Natural killer cell (primary cell): ENCODE data around the gene ZCCHC13. TPM values are rescaled to one million over a fixed set of nuclear protein-coding genes. Genes with fewer than 3 reads are reported as not detected.
A peak's percentile ranks its signal among the peaks of the same experiment; 100 is the strongest.

Experiments used
- ATAC-seq, 3 donors: fragments of 150-1000 bp in 2 of 3; fragments of 200-7000 bp in 1 of 3; cut with Tn5 transposase; 1 replicate in 1 of 3; 2 replicates in 2 of 3; pipeline ENCODE4 v1.10.0; 2021; ENCODE audit warnings: mild to moderate bottlenecking in 2 of 3, moderate library complexity in 2 of 3
- DNase-seq, 2 donors: peaks; one replicate each; pipeline versions ENCODE4 v3.0.0 to v3.0.0-alpha.2; 2013 to 2021; ENCODE audit warnings: mixed read lengths in 1 of 2
- H3K27ac ChIP-seq: one replicate; pipeline ENCODE4 v1.5.1; 2013; ENCODE audit warnings: mild to moderate bottlenecking, low read length
- H3K27me3 ChIP-seq: one replicate; pipeline ENCODE4 v1.6.1; 2013; ENCODE audit warnings: low read length; ENCODE audit not compliant: control insufficient read depth, insufficient read depth
- H3K36me3 ChIP-seq: one replicate; pipeline ENCODE4 v1.6.1; 2013; ENCODE audit warnings: low read length; ENCODE audit not compliant: control insufficient read depth, insufficient read depth
- H3K4me1 ChIP-seq: one replicate; pipeline ENCODE4 v1.6.1; 2013; ENCODE audit warnings: low read length; ENCODE audit not compliant: control insufficient read depth, insufficient read depth
- H3K4me3 ChIP-seq: one replicate; pipeline ENCODE4 v1.5.1; 2013; ENCODE audit warnings: low read length
- H3K9me3 ChIP-seq: one replicate; pipeline ENCODE4 v1.6.1; 2013; ENCODE audit warnings: low read length; ENCODE audit not compliant: control insufficient read depth, insufficient read depth
- H3K27ac Mint-ChIP-seq, 2 donors: one replicate each; pipeline ENCODE4 v1.8.0; 2022; ENCODE audit warnings: mild to moderate bottlenecking in 2 of 2, mixed read lengths in 2 of 2, moderate library complexity in 1 of 2
- H3K27me3 Mint-ChIP-seq, 2 donors: one replicate each; pipeline ENCODE4 v1.8.0; 2022; ENCODE audit warnings: low read depth in 2 of 2, mixed read lengths in 2 of 2
- H3K36me3 Mint-ChIP-seq: one replicate; pipeline ENCODE4 v1.8.0; 2022; ENCODE audit warnings: mixed read lengths
- H3K4me1 Mint-ChIP-seq, 2 donors: one replicate each; pipeline ENCODE4 v1.8.0; 2022; ENCODE audit warnings: mixed read lengths in 2 of 2
- H3K4me3 Mint-ChIP-seq: one replicate; pipeline ENCODE4 v1.8.0; 2022; ENCODE audit warnings: mild to moderate bottlenecking, moderate library complexity, mixed read lengths
- H3K9me3 Mint-ChIP-seq, 2 donors: one replicate each; pipeline ENCODE4 v1.8.0; 2022; ENCODE audit warnings: mixed read lengths in 2 of 2
- WGBS: methylation state at CpG from one replicate; pipeline ENCODE4 v1.1.7; 2013; ENCODE audit warnings: missing lambda C conversion rate; ENCODE audit not compliant: insufficient coverage; 5-methylcytosine and 5-hydroxymethylcytosine counted together
- intact Hi-C: fragments of 100-400 bp; cut with micrococcal nuclease; formaldehyde crosslinking; loops from one replicate; pipeline ENCODE4 v1.14.2; 2022
- total RNA-seq, 4 donors: library from RNA; stranded (reverse); fragments of 120-200 nt in 1 of 4; gene quantifications; one replicate each; pipeline versions ENCODE4 v1.2.3 to v1.2.4, GENCODE V29; 2013 to 2022
- TF ChIP-seq, protein P1 (sequence below): fragments of 200-600 bp; IDR thresholded peaks from one replicate; pipeline ENCODE4 v1.8.0; 2022; ENCODE audit warnings: antibody characterized with exemption

The ZCCHC13 gene
- total RNA-seq, 3 donors from 2014 or later (not counting 1 experiment from before 2014, with no cell fraction given) = not detected

DNA sequence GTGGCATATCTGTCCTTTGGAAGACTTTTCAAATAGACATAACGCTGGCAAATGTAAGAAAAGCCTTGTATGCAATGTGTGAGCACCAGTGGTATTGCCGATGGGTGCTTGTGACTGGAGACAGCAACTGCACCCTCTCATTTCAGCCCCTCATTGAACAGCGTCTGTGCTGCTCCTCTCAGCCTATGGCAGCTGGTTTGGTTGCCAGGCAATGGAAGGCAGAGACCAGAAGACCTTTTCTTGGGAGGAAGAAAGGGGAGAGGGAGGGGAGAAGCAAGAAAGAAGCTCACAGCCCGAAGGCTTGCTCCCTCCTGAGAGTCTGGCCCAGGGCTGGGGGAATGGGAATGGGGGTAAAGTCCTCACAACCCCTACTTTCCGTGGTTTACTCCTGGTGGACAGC lies 20.2 kb downstream of the ZCCHC13 start:
- H3K27ac Mint-ChIP-seq = no peak overlapping the region
- H3K4me3 ChIP-seq = no peak overlapping the region
- ATAC-seq (no peak), DNase-seq (no peak)
- intact Hi-C loops = no loop called here
- no peaks in the 10 kb centered on the region for H3K36me3 ChIP-seq
- H3K27me3 Mint-ChIP-seq = no peaks in the 10 kb centered on the region
- WGBS = 81% methylated on average over 3 of the region's 5 CpGs
- H3K4me3 Mint-ChIP-seq = no peak overlapping the region
- no peaks in the 10 kb centered on the region for H3K4me1 ChIP-seq
- H3K27me3 ChIP-seq = no peaks in the 10 kb centered on the region
- TF ChIP-seq, protein P1, sequence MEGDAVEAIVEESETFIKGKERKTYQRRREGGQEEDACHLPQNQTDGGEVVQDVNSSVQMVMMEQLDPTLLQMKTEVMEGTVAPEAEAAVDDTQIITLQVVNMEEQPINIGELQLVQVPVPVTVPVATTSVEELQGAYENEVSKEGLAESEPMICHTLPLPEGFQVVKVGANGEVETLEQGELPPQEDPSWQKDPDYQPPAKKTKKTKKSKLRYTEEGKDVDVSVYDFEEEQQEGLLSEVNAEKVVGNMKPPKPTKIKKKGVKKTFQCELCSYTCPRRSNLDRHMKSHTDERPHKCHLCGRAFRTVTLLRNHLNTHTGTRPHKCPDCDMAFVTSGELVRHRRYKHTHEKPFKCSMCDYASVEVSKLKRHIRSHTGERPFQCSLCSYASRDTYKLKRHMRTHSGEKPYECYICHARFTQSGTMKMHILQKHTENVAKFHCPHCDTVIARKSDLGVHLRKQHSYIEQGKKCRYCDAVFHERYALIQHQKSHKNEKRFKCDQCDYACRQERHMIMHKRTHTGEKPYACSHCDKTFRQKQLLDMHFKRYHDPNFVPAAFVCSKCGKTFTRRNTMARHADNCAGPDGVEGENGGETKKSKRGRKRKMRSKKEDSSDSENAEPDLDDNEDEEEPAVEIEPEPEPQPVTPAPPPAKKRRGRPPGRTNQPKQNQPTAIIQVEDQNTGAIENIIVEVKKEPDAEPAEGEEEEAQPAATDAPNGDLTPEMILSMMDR = no peak
- no peaks in the 10 kb centered on the region for H3K9me3 ChIP-seq
- no peaks in the 10 kb centered on the region for H3K9me3 Mint-ChIP-seq
- H3K4me1 Mint-ChIP-seq = no peaks in the 10 kb centered on the region
- no peaks in the 10 kb centered on the region for H3K36me3 Mint-ChIP-seq
- H3K27ac ChIP-seq = no peak overlapping the region

DNA sequence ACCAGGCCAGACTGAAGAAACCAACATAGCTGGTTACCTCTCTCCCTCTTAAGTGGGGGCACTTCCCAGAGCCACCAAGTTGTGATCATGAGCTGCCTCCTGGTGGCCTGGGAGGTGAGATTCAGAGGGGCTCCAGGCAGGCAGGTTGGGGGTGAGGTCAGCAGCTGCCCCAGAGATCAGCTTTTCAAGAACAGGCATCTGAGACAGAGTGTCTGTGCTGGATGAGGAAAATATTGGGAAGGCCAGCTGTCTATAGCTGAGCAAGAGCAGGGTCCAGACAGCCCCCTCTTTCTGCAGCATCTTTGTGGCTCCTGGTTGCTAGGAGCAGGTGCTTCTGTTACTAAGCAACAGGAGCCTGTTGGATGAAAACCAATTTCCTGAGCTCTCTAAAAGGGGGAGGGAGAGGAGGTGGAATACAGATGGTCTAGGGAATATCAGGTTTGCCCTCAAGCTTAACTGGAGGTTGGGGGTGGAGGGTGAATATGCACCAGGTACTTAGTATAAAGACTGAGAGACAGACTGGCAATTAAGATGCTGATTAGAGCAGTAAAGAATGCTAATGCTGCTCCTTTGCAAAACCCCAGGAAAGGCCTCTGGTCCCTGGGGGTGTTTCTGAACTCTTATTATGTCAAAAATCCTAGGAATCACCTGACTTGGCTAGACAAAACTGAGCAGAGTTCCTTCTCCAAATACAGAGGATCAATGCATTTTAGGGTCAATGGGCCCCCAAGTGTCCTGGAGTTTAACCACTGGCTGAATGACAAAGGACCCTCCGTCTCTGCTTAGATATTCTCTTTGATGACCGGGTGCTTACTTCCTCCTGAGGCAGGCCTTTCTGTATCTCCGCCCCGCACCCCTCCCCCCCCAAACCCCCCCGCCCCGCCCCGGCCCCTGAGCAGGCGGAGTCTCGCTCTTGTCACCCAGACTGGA lies 21.4 kb downstream of the ZCCHC13 start:
- no peak overlapping the region for H3K4me3 Mint-ChIP-seq
- no CpG with 5 or more reads among the region's 9 CpGs for WGBS
- peak in 1 of 2 donors; percentile 19 for DNase-seq

DNA sequence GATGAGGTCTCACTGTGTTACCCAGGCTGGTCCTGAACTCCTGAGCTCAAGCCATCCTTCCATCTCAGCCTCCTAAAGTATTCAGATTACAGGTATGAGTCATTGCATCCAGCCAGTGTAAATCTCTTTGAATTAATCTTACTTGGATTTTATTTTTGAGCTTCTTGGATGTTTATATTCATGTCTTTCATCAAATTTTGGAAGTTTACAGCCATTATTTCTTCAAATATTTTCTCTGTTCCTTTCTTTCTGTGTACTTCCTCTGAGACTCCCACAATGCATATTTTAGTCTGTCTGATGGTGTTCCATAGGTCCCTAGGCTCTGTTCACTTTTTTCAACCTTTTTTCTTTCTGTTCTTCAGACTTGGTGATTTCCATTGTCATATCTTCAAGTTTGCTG lies 34.9 kb downstream of the ZCCHC13 start:
- Histone ChIP-seq H3K4me3 (no peak overlapping the region), H3K27me3 (no peaks in the 10 kb centered on the region), H3K27ac (no peak overlapping the region), H3K36me3 (no peaks in the 10 kb centered on the region), H3K9me3 (no peaks in the 10 kb centered on the region), H3K4me1 (no peaks in the 10 kb centered on the region)
- intact Hi-C loops = no loop called here
- Mint-ChIP-seq H3K27me3 (peaks cover 7 to 26% of the 10 kb centered on the region in 2 donors), H3K36me3 (no peaks in the 10 kb centered on the region), H3K4me3 (no peak overlapping the region), H3K27ac (no peak overlapping the region), H3K4me1 (peaks cover 0 to 2% of the 10 kb centered on the region in 2 donors), H3K9me3 (no peaks in the 10 kb centered on the region)
- DNase-seq = no peak
- no peak for ATAC-seq
- TF ChIP-seq, protein P1 = no peak

More for the DNA sequence above, 21.4 kb downstream of the ZCCHC13 start:
- no peaks in the 10 kb centered on the region for H3K36me3 Mint-ChIP-seq
- TF ChIP-seq, protein P1 = no peak
- H3K27ac Mint-ChIP-seq = no peak overlapping the region
- H3K4me1 Mint-ChIP-seq = no peaks in the 10 kb centered on the region
- no peaks in the 10 kb centered on the region for H3K9me3 Mint-ChIP-seq
- H3K27me3 Mint-ChIP-seq = no peaks in the 10 kb centered on the region
- Histone ChIP-seq H3K9me3 (no peaks in the 10 kb centered on the region), H3K27me3 (no peaks in the 10 kb centered on the region), H3K4me3 (no peak overlapping the region), H3K36me3 (no peaks in the 10 kb centered on the region), H3K27ac (no peak overlapping the region), H3K4me1 (no peaks in the 10 kb centered on the region)
- intact Hi-C loops = no loop called here
- ATAC-seq = no peak
